CD4-positive, alpha-beta T cell (primary cell): ENCODE results near the gene ELMO1. TPM values are rescaled to one million over a fixed set of nuclear protein-coding genes. Genes with fewer than 3 reads are reported as not detected.

Source experiments
- ATAC-seq: fragments of 200-7000 bp; cut with Tn5 transposase; one replicate; pipeline ENCODE4 v1.10.0; 2022; ENCODE audit warnings: mild to moderate bottlenecking; ENCODE audit not compliant: poor library complexity
- CTCF ChIA-PET: fragments of 350-600 bp; sonication (Branson Sonifier 250); formaldehyde crosslinking; loops from one replicate; lab custom pipeline; 2021; ENCODE audit warnings: antibody characterized with exemption, inconsistent platforms; lab: Charles Lee
- POLR2A ChIA-PET: fragments of 350-600 bp; sonication (Branson Sonifier 250); formaldehyde crosslinking; loops from one replicate; lab custom pipeline; 2021; ENCODE audit warnings: antibody characterized with exemption, inconsistent platforms; lab: Charles Lee
- DNase-seq, 14 experiments: peaks; one replicate each; pipeline ENCODE4 v3.0.0-alpha.2; 2013 to 2020; ENCODE audit warnings: mixed read lengths in 2 of 14
- H3K27ac ChIP-seq, 2 donors: one replicate each; pipeline versions ENCODE4 v1.5.1 to v1.7.0; 2013; ENCODE audit warnings: low read length in 2 of 2, low read depth in 1 of 2, mild to moderate bottlenecking in 1 of 2
- H3K27me3 ChIP-seq, 2 experiments: 1 replicate in 1 of 2; 2 replicates in 1 of 2; pipeline versions ENCODE4 v1.6.1 to v1.7.0; 2013; ENCODE audit warnings: low read length in 2 of 2, control low read depth in 1 of 2, mild to moderate bottlenecking in 1 of 2, moderate library complexity in 1 of 2; ENCODE audit not compliant: insufficient read depth in 2 of 2, control insufficient read depth in 1 of 2
- H3K36me3 ChIP-seq: one replicate; pipeline ENCODE4 v1.6.1; 2013; ENCODE audit warnings: low read length, control low read depth; ENCODE audit not compliant: insufficient read depth
- H3K4me1 ChIP-seq: one replicate; pipeline ENCODE4 v1.6.1; 2013; ENCODE audit warnings: low read length, control low read depth; ENCODE audit not compliant: insufficient read depth
- H3K4me3 ChIP-seq: one replicate; pipeline ENCODE4 v1.5.1; 2013; ENCODE audit warnings: mild to moderate bottlenecking, low read length, moderate library complexity
- H3K9me3 ChIP-seq, 2 experiments: 1 replicate in 1 of 2; 2 replicates in 1 of 2; pipeline versions ENCODE4 v1.6.1 to v1.7.0; 2013; ENCODE audit warnings: low read length in 2 of 2, mild to moderate bottlenecking in 2 of 2, control low read depth in 1 of 2, moderate library complexity in 1 of 2; ENCODE audit not compliant: control insufficient read depth in 1 of 2, insufficient read depth in 1 of 2
- H3K27ac Mint-ChIP-seq: one replicate; pipeline ENCODE4 v1.8.0; 2020; ENCODE audit warnings: mixed read lengths
- H3K27me3 Mint-ChIP-seq: one replicate; pipeline ENCODE4 v1.8.0; 2021; ENCODE audit warnings: mixed read lengths
- H3K36me3 Mint-ChIP-seq: one replicate; pipeline ENCODE4 v1.8.0; 2021; ENCODE audit warnings: low read depth, mixed read lengths
- H3K4me1 Mint-ChIP-seq: one replicate; pipeline ENCODE4 v1.8.0; 2021; ENCODE audit warnings: low read depth, mixed read lengths
- H3K4me3 Mint-ChIP-seq: one replicate; pipeline ENCODE4 v1.8.0; 2020; ENCODE audit warnings: mild to moderate bottlenecking, mixed read lengths
- H3K9me3 Mint-ChIP-seq: one replicate; pipeline ENCODE4 v1.8.0; 2020; ENCODE audit warnings: mixed read lengths
- intact Hi-C, 2 experiments: fragments of 100-400 bp; cut with DNase I in 1 of 2; cut with micrococcal nuclease in 1 of 2; formaldehyde crosslinking; loops; one replicate each; pipeline versions ENCODE4 v1.15.1 to v1.9.0; 2023 to 2025; cut with DNase I, micrococcal nuclease
- total RNA-seq, 174 experiments: library from RNA in 2 of 174; stranded (reverse) in 2 of 174; gene quantifications; one replicate each; pipeline ENCODE4 v1.2.3 and lab custom pipeline; 2021 to 2026
- TF ChIP-seq, protein P1 (sequence below): fragments of 200-600 bp; IDR thresholded peaks from one replicate; pipeline ENCODE4 v1.8.0; 2022; ENCODE audit warnings: antibody characterized with exemption, mild to moderate bottlenecking

ELMO1 gene
- total RNA-seq, 2 experiments from 2014 or later, result 117 to 120 TPM

DNA sequence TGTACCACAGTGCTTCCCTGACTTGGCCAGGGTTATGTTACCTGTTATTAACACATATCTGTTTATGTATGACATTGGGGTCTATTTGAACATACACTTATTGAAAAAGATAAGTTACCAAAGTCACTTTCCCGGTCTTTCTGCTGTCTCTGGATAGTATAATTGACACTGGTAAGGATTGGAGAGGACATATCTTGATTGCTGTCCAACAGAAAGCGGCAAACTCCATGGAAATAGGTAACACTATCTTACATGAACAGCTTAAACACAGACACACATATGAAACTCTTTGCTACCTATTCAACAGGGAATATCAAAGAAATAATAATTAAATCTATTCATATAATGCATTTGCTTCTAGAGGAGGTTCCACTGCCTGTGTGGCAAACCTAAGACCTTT lies 441.9 kb downstream of the ELMO1 start:
- CTCF ChIA-PET, result no interaction called here

DNA sequence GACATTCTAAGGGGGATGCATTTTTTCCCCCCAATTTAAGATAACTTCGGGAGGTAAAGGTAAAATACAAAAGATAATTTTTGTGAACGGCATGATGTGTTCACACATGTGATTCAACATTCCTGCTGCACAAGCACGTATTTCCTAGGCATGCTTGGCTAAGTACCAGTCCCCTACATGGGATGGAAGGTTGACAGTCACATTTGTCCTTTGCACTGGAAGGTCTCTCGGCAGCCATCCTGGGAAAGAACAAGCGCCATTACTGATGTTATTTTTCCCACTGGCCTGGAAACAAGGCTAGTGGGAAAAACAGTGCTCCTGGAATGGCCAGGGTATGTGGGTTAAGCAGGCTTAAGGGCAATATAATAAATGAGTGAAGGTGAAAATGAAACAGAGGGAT lies 448.2 kb downstream of the ELMO1 start:
- DNase-seq (no peak), ATAC-seq (no peak)
- Histone ChIP-seq H3K36me3 (peaks cover 15% of the 10 kb centered on the region), H3K4me1 (no peaks in the 10 kb centered on the region), H3K4me3 (no peak overlapping the region), H3K27ac (no peak overlapping the region), H3K9me3 (no peaks in the 10 kb centered on the region), H3K27me3 (no peaks in the 10 kb centered on the region)
- no peaks in the 10 kb centered on the region for H3K27me3 Mint-ChIP-seq
- intact Hi-C loops, result no loop called here
- ChIA-PET CTCF (no interaction called here), POLR2A (no interaction called here)
- no peak overlapping the region for H3K4me3 Mint-ChIP-seq
- TF ChIP-seq, protein P1, sequence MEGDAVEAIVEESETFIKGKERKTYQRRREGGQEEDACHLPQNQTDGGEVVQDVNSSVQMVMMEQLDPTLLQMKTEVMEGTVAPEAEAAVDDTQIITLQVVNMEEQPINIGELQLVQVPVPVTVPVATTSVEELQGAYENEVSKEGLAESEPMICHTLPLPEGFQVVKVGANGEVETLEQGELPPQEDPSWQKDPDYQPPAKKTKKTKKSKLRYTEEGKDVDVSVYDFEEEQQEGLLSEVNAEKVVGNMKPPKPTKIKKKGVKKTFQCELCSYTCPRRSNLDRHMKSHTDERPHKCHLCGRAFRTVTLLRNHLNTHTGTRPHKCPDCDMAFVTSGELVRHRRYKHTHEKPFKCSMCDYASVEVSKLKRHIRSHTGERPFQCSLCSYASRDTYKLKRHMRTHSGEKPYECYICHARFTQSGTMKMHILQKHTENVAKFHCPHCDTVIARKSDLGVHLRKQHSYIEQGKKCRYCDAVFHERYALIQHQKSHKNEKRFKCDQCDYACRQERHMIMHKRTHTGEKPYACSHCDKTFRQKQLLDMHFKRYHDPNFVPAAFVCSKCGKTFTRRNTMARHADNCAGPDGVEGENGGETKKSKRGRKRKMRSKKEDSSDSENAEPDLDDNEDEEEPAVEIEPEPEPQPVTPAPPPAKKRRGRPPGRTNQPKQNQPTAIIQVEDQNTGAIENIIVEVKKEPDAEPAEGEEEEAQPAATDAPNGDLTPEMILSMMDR, result no peak
- H3K9me3 Mint-ChIP-seq, result no peaks in the 10 kb centered on the region
- H3K27ac Mint-ChIP-seq, result no peak overlapping the region
- peaks cover 47% of the 10 kb centered on the region for H3K36me3 Mint-ChIP-seq
- H3K4me1 Mint-ChIP-seq, result no peaks in the 10 kb centered on the region

More for the DNA sequence above, 441.9 kb downstream of the ELMO1 start:
- TF ChIP-seq, protein P1, result no peak
- Histone ChIP-seq H3K27ac (no peak overlapping the region), H3K4me1 (no peaks in the 10 kb centered on the region), H3K36me3 (peaks cover 28% of the 10 kb centered on the region), H3K27me3 (no peaks in the 10 kb centered on the region), H3K4me3 (no peak overlapping the region), H3K9me3 (no peaks in the 10 kb centered on the region)
- POLR2A ChIA-PET, result no interaction called here
- no peak for ATAC-seq
- Mint-ChIP-seq H3K36me3 (peaks cover 84% of the 10 kb centered on the region), H3K27me3 (no peaks in the 10 kb centered on the region), H3K4me1 (no peaks in the 10 kb centered on the region), H3K9me3 (no peaks in the 10 kb centered on the region), H3K27ac (no peak overlapping the region), H3K4me3 (no peak overlapping the region)
- DNase-seq, result no peak
- intact Hi-C loops, result no loop called here

DNA sequence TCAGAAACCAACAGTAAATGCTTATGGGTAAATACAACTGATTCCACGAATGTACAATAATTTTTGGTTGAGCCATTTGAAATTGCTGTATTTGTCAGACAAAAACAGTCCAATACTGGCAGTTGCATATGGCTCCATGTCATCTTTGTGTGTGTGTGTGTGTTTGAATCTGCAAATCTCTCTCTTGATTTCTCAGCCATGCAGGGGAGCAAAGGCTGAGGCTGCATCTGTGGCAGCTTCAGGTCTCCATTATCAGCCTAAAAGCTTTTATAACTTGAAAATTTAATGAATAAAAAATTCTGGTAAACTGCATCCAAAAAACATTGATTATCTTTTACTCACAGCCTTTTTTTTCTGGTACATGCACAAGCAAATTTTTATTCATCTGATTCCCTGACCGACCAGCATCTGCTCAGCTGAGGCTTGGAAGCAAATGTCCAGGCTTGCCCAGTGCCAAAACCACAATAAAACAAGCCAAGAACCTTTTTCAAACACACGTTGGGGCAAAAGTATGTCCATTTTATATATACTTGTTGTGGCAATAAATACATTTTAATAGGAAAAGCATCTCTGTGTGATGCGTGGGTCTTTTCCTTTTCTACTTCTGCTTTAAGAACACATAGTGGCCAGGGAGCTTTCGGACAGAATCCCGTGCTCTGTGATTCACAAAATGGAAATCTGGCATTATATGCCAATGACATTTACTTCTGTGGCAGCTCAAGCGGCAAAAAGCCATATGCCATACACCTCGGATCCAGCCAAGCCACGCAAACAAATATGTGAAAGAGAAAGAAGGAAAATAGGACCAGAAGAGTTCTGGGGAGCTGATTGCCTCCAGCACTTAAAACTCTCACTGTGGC lies 448.8 kb downstream of the ELMO1 start:
- ChIA-PET POLR2A (no interaction called here), CTCF (no interaction called here)
- H3K9me3 Mint-ChIP-seq, result no peaks in the 10 kb centered on the region
- no peaks in the 10 kb centered on the region for H3K4me1 Mint-ChIP-seq
- H3K9me3 ChIP-seq, result no peaks in the 10 kb centered on the region
- no peaks in the 10 kb centered on the region for H3K4me1 ChIP-seq
- TF ChIP-seq, protein P1, result no peak
- H3K27me3 ChIP-seq, result no peaks in the 10 kb centered on the region
- intact Hi-C loops, result no loop called here
- no peak overlapping the region for H3K27ac ChIP-seq
- peaks cover 15% of the 10 kb centered on the region for H3K36me3 ChIP-seq
- peaks cover 43% of the 10 kb centered on the region for H3K36me3 Mint-ChIP-seq
- H3K4me3 ChIP-seq, result no peak overlapping the region
- ATAC-seq (no peak), DNase-seq (no peak)
- no peak overlapping the region for H3K4me3 Mint-ChIP-seq
- H3K27me3 Mint-ChIP-seq, result no peaks in the 10 kb centered on the region
- H3K27ac Mint-ChIP-seq, result no peak overlapping the region
